Measurements from ENCODE around the gene CACNA1F. TPM values are rescaled to one million over a fixed set of nuclear protein-coding genes. Genes with fewer than 3 reads are reported as not detected.

Gene CACNA1F
- polyA plus RNA-seq, 5 donors = 0.09 to 0.66 (median 0.45) TPM

DNA sequence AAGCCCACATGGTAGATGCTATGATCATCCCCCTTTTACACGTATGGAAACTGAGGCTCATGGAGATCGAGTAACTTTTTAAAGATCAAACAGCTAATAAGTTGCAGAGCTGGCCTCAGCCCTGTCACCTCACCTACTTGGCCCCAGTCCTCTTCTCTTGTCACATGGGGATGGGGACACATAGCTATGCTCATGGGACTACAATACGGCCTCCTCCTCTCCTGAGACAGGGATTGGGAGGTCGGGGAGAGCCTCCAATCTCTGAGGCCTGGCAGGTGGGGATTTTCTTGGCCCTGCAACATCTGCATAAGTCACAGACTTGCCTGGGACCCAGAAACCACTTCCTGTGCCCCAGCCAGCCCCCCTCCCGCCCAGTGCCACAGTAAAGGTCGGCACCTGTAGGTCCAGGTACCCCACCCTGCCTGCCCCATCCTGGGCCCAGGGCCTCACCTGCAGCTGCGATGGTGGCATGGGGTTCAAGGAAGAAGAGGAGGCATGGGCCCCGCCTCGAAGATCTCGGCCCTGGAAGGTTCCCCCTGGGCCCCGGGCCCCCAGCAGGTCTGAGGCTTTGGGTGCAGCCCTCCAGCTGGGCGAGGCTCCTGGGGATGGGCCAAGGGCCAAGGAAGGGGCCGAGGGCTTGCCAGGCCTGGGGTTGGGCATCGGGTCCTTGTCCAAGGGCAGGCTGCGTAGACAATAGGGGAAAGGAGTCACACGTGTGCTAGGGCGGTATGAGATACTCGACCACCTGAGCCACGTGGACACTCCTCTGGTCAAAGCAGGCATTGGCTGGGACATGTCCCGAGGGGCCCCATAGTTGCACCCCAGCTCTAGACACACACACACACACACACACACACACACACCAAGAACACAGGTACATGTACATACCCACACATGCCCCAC, 25.0 kb upstream of the CACNA1F start:
- DNase-seq = no peak

DNA sequence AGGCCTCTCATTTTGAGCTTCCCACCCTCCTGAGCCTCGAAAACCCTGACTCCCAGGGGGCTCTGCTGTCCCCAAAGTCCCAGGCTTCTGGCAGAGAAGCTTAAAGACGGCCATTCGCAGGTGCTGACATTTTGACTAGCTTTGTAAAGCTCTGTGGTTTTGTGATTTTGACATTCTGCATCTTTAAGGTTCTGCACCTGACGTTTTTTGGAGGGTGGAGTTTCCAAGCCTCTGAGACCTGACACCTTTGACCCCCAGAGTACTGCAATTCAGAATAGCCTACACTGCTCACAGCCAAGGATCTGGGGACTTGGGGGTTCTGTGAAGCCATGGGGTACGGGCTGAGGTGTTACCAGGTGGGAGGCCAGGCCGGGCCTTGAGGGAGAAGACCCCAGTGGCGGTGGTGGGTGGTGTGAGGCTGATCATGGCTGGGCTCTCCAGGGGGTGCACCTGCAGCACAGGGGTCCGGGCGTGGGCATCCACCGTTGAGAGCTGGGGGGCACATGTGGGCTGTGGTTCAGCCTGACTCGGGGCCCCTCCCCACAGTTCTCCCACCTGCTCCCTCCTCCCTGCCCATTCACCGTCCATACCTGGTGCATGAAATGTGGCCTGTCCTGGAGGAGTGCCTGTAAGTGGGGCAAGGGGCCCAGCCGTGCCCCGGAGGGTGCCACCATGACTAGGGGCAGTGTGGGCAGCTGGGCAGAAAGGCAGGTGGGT, 24.1 kb upstream of the CACNA1F start:
- DNase-seq = no peak

DNA sequence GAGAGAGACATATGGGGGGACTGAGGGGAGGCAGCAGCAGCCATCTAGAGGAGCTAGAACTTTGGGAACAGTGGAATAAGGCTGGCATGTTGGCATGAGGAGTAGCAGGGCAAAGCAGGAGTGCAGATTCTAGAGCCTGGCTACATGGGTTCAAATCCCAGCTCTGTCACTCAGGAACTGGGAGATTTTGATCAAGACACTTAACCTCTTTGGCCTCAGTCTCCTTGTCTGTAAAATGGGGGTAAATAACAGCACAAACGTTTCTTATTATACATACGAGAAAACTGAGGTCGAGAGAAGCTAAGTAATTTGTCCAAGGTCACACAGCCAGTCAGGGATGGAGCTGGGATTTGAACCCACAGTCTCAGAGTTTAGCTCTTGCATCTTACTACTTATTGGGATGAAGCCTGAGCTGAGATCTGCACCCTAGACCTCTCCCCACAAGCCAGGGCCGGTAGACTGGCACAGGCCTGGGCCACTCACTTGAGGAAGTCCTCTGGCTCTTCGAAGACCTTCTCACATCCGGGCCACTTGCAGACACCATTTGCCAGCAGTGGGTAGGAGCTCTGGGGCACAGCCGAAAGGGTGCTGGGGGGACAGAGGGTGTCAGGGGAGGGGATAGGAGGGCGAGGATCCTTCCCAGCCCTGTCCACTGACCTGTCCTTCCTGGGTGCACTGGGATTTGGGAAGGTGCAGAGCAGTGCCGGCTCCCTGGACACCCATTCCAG, 23.3 kb upstream of the CACNA1F start:
- DNase-seq = no peak

DNA sequence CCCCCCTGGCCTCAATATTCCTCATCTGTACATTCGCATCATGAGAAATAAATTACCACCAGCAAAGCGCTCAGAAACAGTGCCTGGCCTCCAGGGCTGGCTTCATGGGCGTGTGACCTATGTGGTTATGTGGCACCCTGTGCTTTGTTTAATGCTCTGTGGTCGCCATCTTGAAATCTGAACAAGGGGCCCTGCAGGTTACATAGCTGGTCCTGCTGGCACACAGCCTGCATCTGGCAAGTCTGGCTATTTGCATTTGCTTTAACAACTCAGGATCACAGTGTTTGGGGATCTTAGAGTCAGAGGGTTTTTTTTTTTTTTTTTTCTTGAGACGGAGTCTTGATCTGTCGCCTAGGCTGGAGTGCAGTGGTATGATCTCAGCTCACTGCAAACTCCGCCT, 21.5 kb upstream of the CACNA1F start:
- no peak for DNase-seq

DNA sequence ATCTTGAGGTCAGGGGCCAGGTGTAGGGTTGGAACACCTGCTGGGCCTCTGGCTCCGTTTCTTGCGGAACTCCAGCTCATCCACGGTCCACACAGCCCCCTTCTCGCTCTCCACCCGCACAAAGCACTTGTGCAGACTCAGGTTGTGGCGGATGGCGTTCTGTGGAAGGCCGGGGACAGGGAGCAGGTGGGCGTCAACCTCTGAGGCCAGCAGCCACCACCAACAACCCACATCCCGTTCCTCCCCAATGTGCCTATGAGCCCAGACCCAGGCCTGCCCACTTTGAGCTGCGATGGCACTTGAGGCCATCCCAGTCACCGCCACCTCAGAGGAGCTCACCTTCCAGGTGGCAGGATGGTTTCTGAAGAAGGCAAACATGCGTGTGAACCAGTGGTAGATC, 18.2 kb upstream of the CACNA1F start:
- DNase-seq = no peak

DNA sequence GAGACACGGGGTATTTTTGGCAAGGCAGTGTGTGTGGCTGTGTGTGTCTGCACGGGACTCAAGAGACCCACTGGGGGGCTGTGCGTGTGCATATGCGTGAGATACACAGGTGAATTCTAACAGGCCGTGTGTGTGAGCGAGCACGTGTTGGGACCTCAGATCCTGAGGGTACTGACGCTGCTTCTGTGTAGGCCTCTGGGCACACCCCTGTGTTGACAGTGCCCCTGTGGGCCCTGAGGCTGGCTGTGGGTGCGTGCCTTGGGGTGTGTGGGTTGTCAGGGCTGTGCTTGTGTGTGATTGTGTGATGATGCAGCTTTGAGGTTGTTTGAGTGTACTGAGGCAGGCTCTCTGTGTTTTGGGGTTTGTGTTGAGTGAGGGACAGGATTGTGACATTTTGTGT, 17.4 kb upstream of the CACNA1F start:
- DNase-seq = no peak

DNA sequence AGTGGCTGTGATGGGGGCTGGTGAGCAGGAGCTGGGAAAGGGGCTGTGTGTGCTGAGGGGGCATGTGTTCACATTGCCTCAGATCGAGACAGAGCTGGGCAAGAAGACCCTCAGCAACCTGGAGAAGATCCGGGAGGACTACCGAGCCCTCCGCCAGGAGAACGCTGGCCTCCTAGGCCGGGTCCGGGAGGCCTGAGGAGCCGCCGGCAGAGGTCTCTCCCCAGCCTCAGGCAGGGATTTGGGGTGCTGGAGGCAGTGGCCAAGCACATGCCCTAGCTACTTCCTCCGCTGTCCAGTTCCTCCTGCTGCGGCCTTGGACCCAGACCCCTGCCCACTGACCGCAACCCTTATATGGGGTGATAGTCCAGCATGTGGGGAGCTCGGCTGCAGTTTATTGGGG, 16.9 kb upstream of the CACNA1F start:
- DNase-seq = no peak

DNA sequence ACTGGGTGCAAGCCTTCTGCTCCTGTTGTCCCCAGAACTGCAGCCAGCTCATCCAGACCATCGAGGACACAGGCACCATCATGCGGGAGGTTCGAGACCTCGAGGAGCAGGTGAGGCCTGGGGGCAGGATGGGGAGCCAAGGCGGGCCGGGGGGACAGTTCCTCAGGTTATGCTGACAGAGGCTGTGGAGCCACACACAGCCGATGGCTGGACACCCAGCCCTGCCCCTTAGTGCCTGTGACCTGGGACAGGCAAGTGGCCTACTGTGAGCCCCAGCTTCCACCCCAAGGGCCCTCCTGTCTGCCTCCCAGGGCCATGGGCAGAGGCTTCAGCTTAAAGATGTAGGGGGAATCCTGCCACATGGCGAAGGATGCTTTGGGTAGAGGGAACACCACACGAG, 16.5 kb upstream of the CACNA1F start:
- DNase-seq = no peak

DNA sequence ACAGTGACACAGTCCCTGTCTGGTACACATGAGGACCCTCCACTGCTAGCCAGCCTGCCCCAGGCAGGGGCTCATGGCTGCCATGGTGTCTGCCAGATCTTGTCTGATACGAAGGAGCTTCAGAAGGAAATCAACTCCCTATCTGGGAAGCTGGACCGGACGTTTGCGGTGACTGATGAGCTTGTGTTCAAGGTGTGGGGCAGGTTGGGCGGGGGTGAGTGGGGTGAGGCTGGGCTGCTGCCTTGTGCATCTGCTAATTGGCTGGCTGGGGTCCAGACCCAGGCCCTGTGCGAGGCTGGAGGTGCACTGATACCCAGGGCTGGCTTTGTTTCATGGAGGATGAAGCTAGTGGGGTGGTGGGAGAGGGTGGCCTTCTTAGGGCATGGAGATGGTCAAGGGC, 15.9 kb upstream of the CACNA1F start:
- DNase-seq = no peak

DNA sequence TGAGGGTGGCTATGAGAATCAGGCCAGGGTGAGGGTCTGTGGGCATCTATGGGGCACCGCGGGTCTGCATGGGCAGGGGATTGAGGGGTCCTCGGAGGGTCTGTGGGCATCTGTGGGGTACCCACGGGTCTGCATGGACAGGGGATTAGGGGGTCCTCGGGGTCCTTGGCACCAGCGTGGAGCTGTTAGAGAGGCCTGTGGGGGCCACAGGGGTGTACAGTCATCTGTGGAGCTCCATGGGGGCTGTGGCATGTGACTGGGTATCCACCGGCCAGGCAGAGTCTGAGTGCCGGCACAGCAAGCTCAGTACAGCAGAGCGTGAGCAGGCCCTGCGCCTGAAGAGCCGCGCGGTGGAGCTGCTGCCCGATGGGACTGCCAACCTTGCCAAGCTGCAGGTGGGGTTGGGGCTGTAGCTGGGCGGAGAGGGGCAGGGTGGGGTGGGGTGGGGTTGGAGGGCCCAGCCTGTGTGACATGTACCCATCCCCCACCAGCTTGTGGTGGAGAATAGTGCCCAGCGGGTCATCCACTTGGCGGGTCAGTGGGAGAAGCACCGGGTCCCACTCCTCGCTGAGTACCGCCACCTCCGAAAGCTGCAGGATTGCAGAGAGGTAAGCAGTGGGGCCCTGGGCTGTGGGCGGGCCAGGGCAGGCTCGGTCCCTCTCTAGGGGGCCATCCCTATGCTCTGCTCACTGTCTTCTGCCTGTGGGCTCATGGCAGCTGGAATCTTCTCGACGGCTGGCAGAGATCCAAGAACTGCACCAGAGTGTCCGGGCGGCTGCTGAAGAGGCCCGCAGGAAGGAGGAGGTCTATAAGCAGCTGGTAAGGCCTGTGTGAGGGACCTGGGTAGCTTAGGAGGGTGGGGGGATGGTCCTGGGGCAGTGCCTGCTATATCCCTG, 15.0 kb upstream of the CACNA1F start:
- DNase-seq = no peak

DNA sequence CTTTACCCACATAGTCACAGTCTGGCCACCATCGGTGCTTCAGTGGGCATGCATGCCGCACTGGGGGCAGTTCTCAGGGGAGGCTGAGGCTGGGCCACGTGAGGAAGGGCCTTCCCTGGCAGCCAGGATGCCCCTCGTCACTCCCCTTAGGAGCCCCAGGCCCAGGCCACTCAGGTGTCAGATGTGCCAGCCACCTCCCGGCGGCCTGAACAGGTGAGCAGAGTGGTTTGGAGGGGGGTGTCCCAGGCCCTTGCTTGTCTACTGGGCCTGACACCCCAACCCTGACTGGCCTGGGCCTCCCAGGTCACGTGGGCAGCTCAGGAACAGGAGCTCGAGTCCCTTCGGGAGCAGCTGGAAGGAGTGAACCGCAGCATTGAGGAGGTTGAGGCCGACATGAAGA, 14.2 kb upstream of the CACNA1F start:
- no peak for DNase-seq

DNA sequence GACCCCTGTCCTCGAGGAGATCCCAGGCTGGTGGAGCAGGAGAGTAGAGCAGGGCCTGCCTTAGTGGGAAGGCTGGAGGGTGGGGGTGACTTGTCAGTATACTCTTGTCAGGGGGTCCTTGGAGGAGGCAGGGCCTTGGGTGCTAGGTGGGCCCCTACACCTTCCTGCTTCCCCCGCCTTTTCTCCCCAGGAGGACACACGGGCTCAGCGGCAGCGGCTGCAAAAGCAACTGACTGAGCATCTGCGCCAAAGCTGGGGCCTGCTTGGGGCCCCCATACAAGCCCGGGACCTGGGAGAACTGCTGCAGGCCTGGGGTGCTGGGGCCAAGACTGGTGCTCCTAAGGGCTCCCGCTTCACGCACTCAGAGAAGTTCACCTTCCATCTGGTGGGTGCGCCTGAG, 13.4 kb upstream of the CACNA1F start:
- DNase-seq = no peak

DNA sequence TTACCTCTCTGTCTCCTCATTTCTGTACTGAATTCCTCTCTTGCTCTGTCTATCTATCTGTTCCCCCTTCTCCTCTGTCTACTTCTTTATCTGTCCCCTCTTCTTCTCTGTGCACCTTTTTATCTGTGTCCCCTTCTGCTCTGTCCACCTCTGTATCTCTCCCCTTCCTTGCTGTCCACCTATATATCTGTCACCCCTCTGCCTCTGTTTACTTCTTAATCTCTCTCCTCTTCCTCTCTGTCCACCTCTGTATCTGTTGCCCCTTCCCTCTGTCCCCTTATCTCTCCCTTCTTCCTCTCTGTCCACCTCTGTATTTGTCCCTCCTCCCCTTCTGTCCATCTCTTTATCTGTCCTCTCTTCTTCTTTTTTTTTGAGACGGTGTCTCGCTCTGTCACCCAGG, 11.1 kb upstream of the CACNA1F start:
- no peak for DNase-seq

DNA sequence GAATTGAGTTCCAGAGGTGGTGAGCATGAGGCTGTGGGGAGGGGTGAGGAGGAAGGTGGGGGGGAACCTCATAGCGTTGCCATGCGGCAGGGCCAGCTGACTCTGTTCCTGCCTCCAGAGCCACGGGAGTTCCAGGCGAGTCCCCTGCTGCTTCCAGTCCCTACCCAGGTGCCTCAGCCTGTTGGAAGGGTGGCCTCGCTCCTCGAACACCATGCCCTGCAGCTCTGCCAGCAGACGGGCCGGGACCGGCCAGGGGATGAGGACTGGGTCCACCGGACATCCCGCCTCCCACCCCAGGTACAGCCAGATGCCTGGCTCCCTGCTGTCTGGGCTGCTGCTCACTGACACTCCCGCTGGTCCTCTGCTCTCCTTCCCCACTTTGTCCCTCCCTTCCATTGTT, 10.0 kb upstream of the CACNA1F start:
- no peak for DNase-seq

DNA sequence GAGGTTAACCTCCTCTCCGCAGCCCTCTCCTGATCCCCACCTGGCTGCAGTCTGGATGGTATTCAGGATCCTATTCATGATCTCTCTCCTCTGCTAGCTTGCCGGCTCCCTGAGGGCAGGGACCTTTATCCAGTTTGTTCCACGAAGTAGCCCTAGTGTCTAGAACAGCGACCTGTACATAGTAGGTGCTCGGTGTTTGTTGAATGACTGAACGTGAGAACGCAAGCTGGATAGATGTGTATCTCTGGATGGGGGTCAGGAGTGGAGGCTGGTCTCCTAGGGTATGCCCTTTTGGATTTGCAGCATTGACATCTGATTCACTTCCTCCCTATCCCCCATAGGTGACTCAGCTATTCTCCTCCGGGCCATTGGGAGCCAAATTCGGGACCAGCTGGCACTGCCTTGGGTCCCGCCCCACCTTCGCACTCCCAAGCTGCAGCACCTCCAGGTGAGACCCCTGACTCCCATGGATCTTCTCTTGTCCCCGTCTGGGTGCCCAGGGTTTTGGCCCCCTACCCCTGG, 9.5 kb upstream of the CACNA1F start:
- DNase-seq = no peak

DNA sequence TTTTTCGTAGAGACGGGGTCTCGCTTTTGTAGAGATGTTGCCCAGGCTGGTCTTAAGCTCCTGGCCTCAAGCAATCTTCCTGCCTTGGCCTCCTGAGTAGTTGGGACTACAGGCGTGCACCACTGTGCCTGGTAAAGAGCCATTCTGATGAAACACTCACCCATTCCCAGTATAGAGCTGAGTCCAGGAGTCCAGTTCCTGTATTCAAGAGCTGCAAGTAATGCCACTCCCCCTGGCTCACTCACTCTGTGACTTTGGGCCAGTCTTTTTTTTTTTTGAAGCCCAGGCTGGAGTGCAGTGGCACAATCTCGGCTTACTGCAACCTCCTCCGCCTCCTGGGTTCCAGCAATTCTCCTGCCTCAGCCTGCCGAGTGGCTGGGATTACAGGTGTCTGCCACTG, 5.6 kb upstream of the CACNA1F start:
- no peak for DNase-seq

DNA sequence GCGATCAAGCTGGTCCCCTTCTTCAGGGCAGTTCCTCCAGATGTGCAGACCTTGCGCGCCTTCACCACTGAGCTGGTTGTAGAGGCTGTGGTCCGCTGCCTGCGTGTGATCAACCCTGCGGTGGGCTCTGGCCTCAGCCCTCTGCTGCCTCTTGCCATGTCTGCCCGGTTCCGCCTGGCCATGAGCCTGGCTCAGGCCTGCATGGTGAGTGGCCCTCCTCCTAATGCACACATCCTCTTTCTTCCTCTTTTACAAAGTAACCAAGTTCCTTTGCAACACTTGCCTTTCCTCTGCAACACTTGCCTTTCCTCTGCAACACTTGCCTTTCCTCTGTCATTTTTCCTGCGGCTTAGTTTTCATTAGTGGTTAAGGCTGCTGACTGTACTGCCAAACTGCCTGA, 3.9 kb upstream of the CACNA1F start:
- DNase-seq = no peak

DNA sequence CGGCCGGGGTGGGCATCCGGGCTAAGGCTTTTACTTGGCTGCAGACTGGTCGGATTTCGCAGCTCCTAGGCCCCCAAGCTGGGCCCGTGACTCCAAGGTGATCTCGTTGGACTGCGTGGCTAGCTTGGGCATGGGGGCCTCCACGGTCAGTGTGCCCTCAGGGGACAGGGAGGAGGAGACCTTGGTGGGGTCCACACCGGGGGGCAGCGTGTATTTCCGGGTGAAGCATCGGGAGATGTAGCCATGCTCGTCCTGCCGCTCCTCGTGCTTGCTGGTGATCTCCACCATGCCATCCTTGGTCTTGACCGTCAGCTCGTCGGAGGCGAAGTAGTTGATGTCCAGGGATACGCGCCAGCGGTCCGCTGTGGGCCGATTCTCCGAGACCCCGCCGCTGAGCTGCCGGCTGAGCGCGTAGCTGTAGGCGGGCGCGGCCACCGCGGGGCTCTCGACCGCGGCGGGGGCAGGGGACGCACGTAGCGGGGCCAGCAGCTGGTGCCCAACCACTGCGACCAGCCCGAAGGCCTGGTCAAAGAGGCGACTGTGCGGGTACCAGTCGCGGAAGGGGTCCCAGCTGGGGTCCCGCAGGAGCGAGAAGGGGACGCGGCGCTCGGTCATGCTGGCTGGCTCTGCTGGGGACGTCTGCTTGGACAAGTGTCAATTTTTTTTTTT, 881 bp upstream of the CACNA1F start:
- no peak for DNase-seq

DNA sequence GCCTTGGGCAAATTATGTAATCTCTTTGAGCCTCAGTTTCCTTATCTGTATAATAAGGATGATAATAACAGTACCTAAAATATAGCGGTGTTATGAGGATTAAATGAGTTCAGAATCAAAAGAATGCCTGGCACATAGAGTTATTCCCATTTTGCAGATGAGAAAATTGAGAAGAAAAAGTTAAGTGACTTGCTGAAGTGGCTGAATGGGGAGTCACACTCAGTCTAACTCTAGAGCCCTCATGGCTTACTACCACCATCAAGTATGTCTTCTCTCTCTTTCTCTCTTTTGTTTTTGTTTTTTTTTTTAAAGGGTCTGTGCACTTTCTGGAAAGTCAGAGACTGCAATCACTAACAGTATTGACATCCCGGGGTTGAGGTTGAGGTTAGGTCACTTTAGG, 615 bp downstream of the CACNA1F start:
- no peak for DNase-seq

DNA sequence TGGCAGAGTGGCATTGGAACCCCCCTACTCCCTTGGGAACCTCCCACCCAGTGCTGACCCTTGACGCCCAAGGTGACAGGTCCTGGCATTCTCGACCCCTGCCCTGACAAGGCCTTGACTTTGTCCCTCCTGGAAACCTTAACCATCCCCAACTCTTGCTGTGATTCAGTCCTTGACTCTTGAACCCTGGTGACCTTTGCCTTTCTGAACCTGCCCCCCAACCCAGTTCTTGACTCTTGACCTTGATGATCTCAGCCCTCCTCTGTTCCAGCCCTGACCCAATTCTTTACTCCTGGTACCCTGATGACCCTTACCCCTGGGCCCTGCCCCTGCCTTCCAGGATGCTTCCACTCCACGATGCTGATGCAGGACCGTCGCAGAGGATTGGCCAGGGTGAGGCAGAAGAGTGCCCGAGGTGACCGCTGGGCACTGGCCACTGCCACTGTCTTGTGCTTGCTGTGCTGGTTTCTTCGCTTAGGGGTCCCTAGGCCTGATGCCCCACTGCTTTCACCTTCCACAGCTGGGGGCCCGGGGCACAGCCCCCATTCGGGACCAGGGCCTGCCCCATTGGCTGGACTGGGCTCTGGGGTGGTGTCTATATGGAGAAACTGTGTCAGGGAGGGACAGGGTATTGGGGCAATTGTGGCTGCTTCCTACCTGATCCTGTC, 1.7 kb downstream of the CACNA1F start:
- no peak for DNase-seq

Measured in right lung (tissue), 5 donors.